SK-N-SH (cell line): Measurements from ENCODE around the gene NADSYN1. TPM values are rescaled to one million over a fixed set of nuclear protein-coding genes. Genes with fewer than 3 reads are reported as not detected.

Source experiments
- CTCF ChIA-PET: fragments of 300-600, 350-600 bp; formaldehyde crosslinking; extraction: SDS; loops from one replicate; lab custom pipeline; 2021; lab: Yijun Ruan, JAX
- POLR2A ChIA-PET: fragments of 350-600 bp; sonication (Branson Sonifier 250); formaldehyde crosslinking; extraction: SDS; loops from one replicate; lab custom pipeline; 2020; ENCODE audit warnings: antibody characterized with exemption, inconsistent platforms; lab: Yijun Ruan, JAX
- DNase-seq: peaks from one replicate; pipeline ENCODE4 v3.0.0; 2012
- H2AFZ ChIP-seq: fragments of 200-600 bp; sonication (generic); 2 replicates; pipeline ENCODE4 v1.8.1; 2016; ENCODE audit warnings: antibody characterized with exemption, mild to moderate bottlenecking, low read depth
- H3F3A ChIP-seq: fragments of 200-600 bp; sonication (generic); replicated peaks from 2 replicates; pipeline ENCODE3; 2016; ENCODE audit warnings: antibody characterized with exemption, mild to moderate bottlenecking; ENCODE audit not compliant: insufficient read depth
- H3K27ac ChIP-seq, 2 experiments: fragments of 200-500 bp in 1 of 2; fragments of 200-600 bp in 1 of 2; sonication (Bioruptor generic) in 1 of 2; sonication (generic), shearing (Covaris generic) in 1 of 2; 2 replicates each; pipeline versions ENCODE4 v1.5.1 to v1.6.1; 2014 to 2016; ENCODE audit warnings: low read depth in 2 of 2, inconsistent platforms in 1 of 2, low read length in 1 of 2, mild to moderate bottlenecking in 1 of 2, mixed read lengths in 1 of 2
- H3K27me3 ChIP-seq: fragments of 200-600 bp; sonication (generic), shearing (Covaris generic); 2 replicates; pipeline ENCODE4 v1.6.1; 2016; ENCODE audit warnings: mixed run types; ENCODE audit not compliant: insufficient read depth
- H3K36me3 ChIP-seq, 2 experiments: fragments of 200-500 bp in 1 of 2; fragments of 200-600 bp in 1 of 2; sonication (Bioruptor generic) in 1 of 2; sonication (generic) in 1 of 2; replicated peaks in 1 of 2; 2 replicates each; pipeline versions ENCODE3 to v1.5.1; 2014 to 2016; ENCODE audit warnings: low read length in 1 of 2, mild to moderate bottlenecking in 1 of 2; ENCODE audit not compliant: insufficient read depth in 2 of 2, control insufficient read depth in 1 of 2
- H3K4me1 ChIP-seq, 2 experiments: fragments of 200-500 bp in 1 of 2; fragments of 200-600 bp in 1 of 2; sonication (Bioruptor generic) in 1 of 2; sonication (generic), shearing (Covaris generic) in 1 of 2; 2 replicates each; pipeline versions ENCODE4 v1.5.1 to v1.6.1; 2014 to 2016; ENCODE audit warnings: low read depth in 1 of 2, low read length in 1 of 2, mixed run types in 1 of 2; ENCODE audit not compliant: insufficient read depth in 2 of 2, control insufficient read depth in 1 of 2
- H3K4me2 ChIP-seq: fragments of 200-600 bp; sonication (generic), shearing (Covaris generic); 2 replicates; pipeline ENCODE4 v1.6.1; 2017; ENCODE audit warnings: mixed run types
- H3K4me3 ChIP-seq, 2 experiments: fragments of 200-500 bp in 1 of 2; fragments of 200-600 bp in 1 of 2; sonication (Bioruptor generic) in 1 of 2; sonication (generic), shearing (Covaris generic) in 1 of 2; 2 replicates each; pipeline versions ENCODE4 v1.5.1 to v1.8.1; 2014 to 2016; ENCODE audit warnings: low read depth in 2 of 2, inconsistent platforms in 1 of 2, low read length in 1 of 2, mild to moderate bottlenecking in 1 of 2, mixed read lengths in 1 of 2, moderate library complexity in 1 of 2
- H3K79me2 ChIP-seq: fragments of 200-600 bp; sonication (generic); 2 replicates; pipeline ENCODE4 v1.8.1; 2017; ENCODE audit warnings: mild to moderate bottlenecking; ENCODE audit not compliant: insufficient read depth
- H3K9ac ChIP-seq: fragments of 200-600 bp; sonication (generic); 2 replicates; pipeline ENCODE4 v1.6.1; 2017; ENCODE audit warnings: mixed run types
- H3K9me2 ChIP-seq: fragments of 200-600 bp; sonication (generic); 2 replicates; pipeline ENCODE4 v1.6.1; 2017; ENCODE audit warnings: mixed run types
- H3K9me3 ChIP-seq: fragments of 200-600 bp; sonication (generic); 2 replicates; pipeline ENCODE4 v1.6.1; 2017; ENCODE audit warnings: mixed run types, mild to moderate bottlenecking, moderate library complexity
- H4K20me1 ChIP-seq: fragments of 200-600 bp; sonication (generic); 2 replicates; pipeline ENCODE4 v1.6.1; 2017; ENCODE audit warnings: mild to moderate bottlenecking, mixed run types; ENCODE audit not compliant: insufficient read depth
- CHD2 ChIP-seq: fragments of 150-350 bp; IDR thresholded peaks from 2 replicates; pipeline ENCODE4 v1.6.1; 2018; ENCODE audit warnings: low read length; ENCODE audit not compliant: partially characterized antibody
- CTCF ChIP-seq: fragments of 200-600 bp; sonication (generic); IDR thresholded peaks from 2 replicates; pipeline ENCODE4 v1.6.1; 2017; ENCODE audit warnings: antibody characterized with exemption, mild to moderate bottlenecking, moderate library complexity
- ELF1 ChIP-seq: IDR thresholded peaks from 2 replicates; pipeline ENCODE4 v1.4.0; 2012
- EZH2phosphoT487 ChIP-seq: fragments of 200-600 bp; sonication (generic); IDR thresholded peaks from 2 replicates; pipeline ENCODE4 v1.6.1; 2017; ENCODE audit warnings: low read depth, mixed run types, mild to moderate bottlenecking, antibody characterized with exemption, moderate library complexity, borderline replicate concordance
- FOSL2 ChIP-seq: IDR thresholded peaks from 2 replicates; pipeline ENCODE4 v1.4.0; 2012; ENCODE audit warnings: low read depth, mild to moderate bottlenecking, moderate library complexity, borderline replicate concordance
- FOXJ3 ChIP-seq: sonication (generic); formaldehyde crosslinking; IDR thresholded peaks from 2 replicates; pipeline ENCODE4 v1.5.1; 2020; ENCODE audit warnings: mild to moderate bottlenecking, missing genetic modification reagents
- FOXM1 ChIP-seq: IDR thresholded peaks from 2 replicates; pipeline ENCODE4 v1.4.0; 2012; ENCODE audit warnings: low read depth, mild to moderate bottlenecking
- MEF2A ChIP-seq: IDR thresholded peaks from 2 replicates; pipeline ENCODE4 v1.4.0; 2012; ENCODE audit warnings: low read depth, borderline replicate concordance
- NFIC ChIP-seq: IDR thresholded peaks from 2 replicates; pipeline ENCODE4 v1.4.0; 2012; ENCODE audit warnings: borderline replicate concordance
- NRF1 ChIP-seq: IDR thresholded peaks from 2 replicates; pipeline ENCODE4 v1.6.1; 2012; ENCODE audit warnings: low read depth, mild to moderate bottlenecking, low read length
- PBX3 ChIP-seq: IDR thresholded peaks from 2 replicates; pipeline ENCODE4; 2012
- POLR2AphosphoS5 ChIP-seq: IDR thresholded peaks from 2 replicates; pipeline ENCODE4 v1.6.1; 2012; ENCODE audit warnings: low read depth, low read length
- RAD21 ChIP-seq: IDR thresholded peaks from 2 replicates; pipeline ENCODE4 v1.6.1; 2012; ENCODE audit warnings: mild to moderate bottlenecking, low read length
- RCOR1 ChIP-seq: fragments of 150-350 bp; IDR thresholded peaks from 2 replicates; pipeline ENCODE4 v1.6.1; 2017; ENCODE audit warnings: antibody characterized with exemption, low read length
- RXRA ChIP-seq: IDR thresholded peaks from 2 replicates; pipeline ENCODE4 v1.4.0; 2012; ENCODE audit warnings: low read depth, mild to moderate bottlenecking, borderline replicate concordance
- SIN3A ChIP-seq: IDR thresholded peaks from 2 replicates; pipeline ENCODE4 v1.6.1; 2012; ENCODE audit warnings: low read depth, mild to moderate bottlenecking, low read length, moderate library complexity, borderline replicate concordance
- TAF1 ChIP-seq: IDR thresholded peaks from 2 replicates; pipeline ENCODE4 v1.6.1; 2012; ENCODE audit warnings: low read depth, mild to moderate bottlenecking, low read length, moderate library complexity, borderline replicate concordance
- TCF12 ChIP-seq: IDR thresholded peaks from 2 replicates; pipeline ENCODE4 v1.4.0; 2012
- TEAD4 ChIP-seq: IDR thresholded peaks from 2 replicates; pipeline ENCODE4 v1.4.0; 2012; ENCODE audit warnings: mild to moderate bottlenecking, borderline replicate concordance; ENCODE audit not compliant: insufficient read depth
- YY1 ChIP-seq: IDR thresholded peaks from 2 replicates; pipeline ENCODE4 v1.4.0; 2012; ENCODE audit warnings: low read depth, mild to moderate bottlenecking
- WGBS: methylation state at CpG from one replicate; pipeline ENCODE4 v1.1.6; 2017; ENCODE audit warnings: low lambda C conversion rate; 5-methylcytosine and 5-hydroxymethylcytosine counted together
- polyA plus RNA-seq, 3 experiments: library from polyadenylated mRNA; depleted of rRNA; stranded (reverse); fragments of >200 nt; gene quantifications; 2 replicates each; pipeline ENCODE4 v1.2.3, GENCODE V29; 2012
- TF ChIP-seq, protein P1 (sequence below): IDR thresholded peaks from 2 replicates; pipeline ENCODE4 v1.4.0; 2012; ENCODE audit warnings: low read depth, borderline replicate concordance
- TF ChIP-seq, protein P2 (sequence below): IDR thresholded peaks from 2 replicates; pipeline ENCODE4 v1.4.0; 2012; ENCODE audit warnings: low read depth

The NADSYN1 gene
- polyA plus RNA-seq, 1 of the 3 experiments (the other 2 are of a cell fraction), result 62.5 TPM

- Histone ChIP-seq H3K9me3 (no peaks in the 10 kb centered on the region), H3K9ac (no peak overlapping the region), H3K4me1 (no peaks in the 10 kb centered on the region), H4K20me1 (no peaks in the 10 kb centered on the region), H3K4me3 (no peak overlapping the region), H3K27ac (no peak overlapping the region), H3K4me2 (no peak overlapping the region), H3K9me2 (no peaks in the 10 kb centered on the region), H3K36me3 (peaks cover 14 to 47% of the 10 kb centered on the region in 2 experiments), H3F3A (no peaks in the 10 kb centered on the region)
- CTCF ChIA-PET, result interaction anchor here (0.7 kb wide), 1 partner anchor 40 kb away, joined by 3 read pairs; no protein-coding TSS in a partner anchor
- POLR2A ChIA-PET, result no interaction called here
- DNase-seq, result no peak
- 95% methylated on average over 9 of the region's 9 CpGs for WGBS
- TF ChIP-seq ELF1 (no peak), RAD21 (no peak), YY1 (no peak), SIN3A (no peak), EZH2phosphoT487 (no peak), NRF1 (no peak), FOXM1 (no peak), TCF12 (no peak), CHD2 (no peak), FOSL2 (no peak), TEAD4 (no peak), RCOR1 (no peak), MEF2A (no peak), RXRA (no peak), PBX3 (no peak)
- TF ChIP-seq, protein P1, sequence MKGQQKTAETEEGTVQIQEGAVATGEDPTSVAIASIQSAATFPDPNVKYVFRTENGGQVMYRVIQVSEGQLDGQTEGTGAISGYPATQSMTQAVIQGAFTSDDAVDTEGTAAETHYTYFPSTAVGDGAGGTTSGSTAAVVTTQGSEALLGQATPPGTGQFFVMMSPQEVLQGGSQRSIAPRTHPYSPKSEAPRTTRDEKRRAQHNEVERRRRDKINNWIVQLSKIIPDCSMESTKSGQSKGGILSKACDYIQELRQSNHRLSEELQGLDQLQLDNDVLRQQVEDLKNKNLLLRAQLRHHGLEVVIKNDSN, result no peak
- TF ChIP-seq, protein P2, sequence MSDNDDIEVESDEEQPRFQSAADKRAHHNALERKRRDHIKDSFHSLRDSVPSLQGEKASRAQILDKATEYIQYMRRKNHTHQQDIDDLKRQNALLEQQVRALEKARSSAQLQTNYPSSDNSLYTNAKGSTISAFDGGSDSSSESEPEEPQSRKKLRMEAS, result no peak
- TF ChIP-seq, all 33 proteins: peak for 0
- Histone ChIP-seq H3K27me3 (no peaks in the 10 kb centered on the region), H2AFZ (no peak overlapping the region), H3K79me2 (no peaks in the 10 kb centered on the region; the same call in 1 of the 2 replicates)
Measured at GRCh38 chr11:71466358-71466757, 13.4 kb downstream of the NADSYN1 start.

DNA sequence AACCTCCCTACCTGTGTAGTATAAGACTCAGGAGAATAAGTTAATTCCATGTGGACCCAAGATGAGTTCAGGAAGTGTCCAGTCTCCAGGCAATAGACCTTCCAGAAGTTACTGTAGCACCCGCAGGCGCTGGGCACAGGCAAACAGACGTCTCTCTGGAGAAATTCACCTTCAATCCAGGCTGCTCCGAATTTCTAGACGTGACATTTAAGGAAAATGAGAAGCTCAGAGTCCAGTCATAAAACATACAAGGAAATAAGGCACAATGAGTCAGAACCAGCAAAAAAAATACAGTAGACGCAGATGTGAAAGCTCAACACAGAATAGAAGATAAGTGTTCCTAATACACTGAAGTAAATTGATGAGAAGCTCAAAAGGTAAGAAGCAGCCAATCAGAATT is 14.2 kb downstream of the NADSYN1 start:
- Histone ChIP-seq H3K79me2 (no peaks in the 10 kb centered on the region; the same call in 1 of the 2 replicates), H3K9ac (no peak overlapping the region), H3K4me1 (no peaks in the 10 kb centered on the region), H3K27me3 (no peaks in the 10 kb centered on the region), H3K36me3 (peaks cover 13 to 49% of the 10 kb centered on the region in 2 experiments), H3K9me3 (no peaks in the 10 kb centered on the region), H2AFZ (no peak overlapping the region), H3K4me3 (no peak overlapping the region), H3K27ac (no peak overlapping the region), H3K9me2 (no peaks in the 10 kb centered on the region), H4K20me1 (no peaks in the 10 kb centered on the region), H3F3A (no peaks in the 10 kb centered on the region), H3K4me2 (no peak overlapping the region)
- DNase-seq, result no peak
- ChIA-PET POLR2A (no interaction called here), CTCF (interaction anchor here (1.1 kb wide), 1 partner anchor 34 kb away, joined by 4 read pairs; no protein-coding TSS in a partner anchor)
- 97% methylated on average over 6 of the region's 6 CpGs for WGBS
- TF ChIP-seq TAF1, result no peak
- no peak for TF ChIP-seq CTCF
- no peak for TF ChIP-seq YY1
- TF ChIP-seq NRF1, result no peak
- TF ChIP-seq POLR2AphosphoS5, result no peak
- no peak for TF ChIP-seq RXRA
- TF ChIP-seq RCOR1, result no peak
- TF ChIP-seq NFIC, result no peak
- TF ChIP-seq FOXJ3, result no peak
- TF ChIP-seq FOSL2, result no peak
